ENCODE data around the gene FXR2. TPM values are rescaled to one million over a fixed set of nuclear protein-coding genes. Genes with fewer than 3 reads are reported as not detected.
"Not testable (repeated sequence)": the region's sequence is repeated elsewhere in the genome, so short reads cannot be mapped to it uniquely, and the experiment has no call there.

FXR2 gene
- polyA plus RNA-seq, 1 donor, result 38.3 TPM

DNA sequence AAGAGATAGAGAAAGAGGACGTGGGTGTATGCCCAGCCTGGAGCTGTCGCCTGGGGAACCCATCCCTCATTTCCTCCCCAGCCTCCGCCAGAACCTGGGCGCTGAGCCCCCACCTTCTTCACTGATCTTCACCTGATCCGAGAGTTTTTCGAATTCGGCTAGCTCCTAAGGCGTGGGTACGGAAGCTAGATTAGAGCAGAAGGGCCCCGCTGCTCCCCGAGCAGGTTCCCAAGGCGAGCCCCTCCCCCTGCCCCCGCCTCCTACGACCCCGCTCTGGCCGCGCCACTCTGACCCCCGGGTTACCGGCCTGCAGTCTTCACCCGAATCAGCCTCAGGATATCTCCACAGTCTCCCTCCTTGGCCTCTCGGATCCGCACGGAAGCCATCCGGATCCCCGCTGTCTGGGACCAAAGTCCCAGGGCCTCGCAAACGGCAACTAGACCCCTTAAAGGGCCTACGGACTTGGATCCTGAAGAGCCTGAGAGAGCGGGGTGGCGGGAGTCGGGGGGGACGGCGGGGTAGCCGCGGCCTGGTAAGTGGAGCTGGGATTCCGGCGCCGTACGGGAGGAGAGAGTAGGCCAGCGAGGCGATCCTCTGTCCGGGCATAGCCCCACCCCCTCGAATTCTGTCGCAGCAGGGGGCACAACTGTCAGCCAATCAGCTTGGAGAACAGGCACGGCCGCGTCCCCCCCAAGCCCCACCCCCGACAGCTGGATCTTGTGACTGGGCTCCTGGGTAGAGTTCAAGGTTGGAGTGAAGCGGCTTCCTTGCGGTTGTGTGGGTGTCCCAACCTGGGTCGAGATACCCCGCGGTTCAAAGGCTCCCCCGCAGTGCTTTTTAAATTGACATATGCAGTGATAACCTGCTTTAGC, 12.8 kb upstream of the FXR2 start, which contains the start of gene SAT2:
Gene SAT2 (minus strand): TSS at position 572 of the 872 bp plus-strand sequence. CDS start 186 bp downstream, at position 386.
- peak; percentile 94 for DNase-seq

- DNase-seq, result no peak
Observed at GRCh38 chr17:7626956-7627249, 12.2 kb upstream of the FXR2 start.

DNA sequence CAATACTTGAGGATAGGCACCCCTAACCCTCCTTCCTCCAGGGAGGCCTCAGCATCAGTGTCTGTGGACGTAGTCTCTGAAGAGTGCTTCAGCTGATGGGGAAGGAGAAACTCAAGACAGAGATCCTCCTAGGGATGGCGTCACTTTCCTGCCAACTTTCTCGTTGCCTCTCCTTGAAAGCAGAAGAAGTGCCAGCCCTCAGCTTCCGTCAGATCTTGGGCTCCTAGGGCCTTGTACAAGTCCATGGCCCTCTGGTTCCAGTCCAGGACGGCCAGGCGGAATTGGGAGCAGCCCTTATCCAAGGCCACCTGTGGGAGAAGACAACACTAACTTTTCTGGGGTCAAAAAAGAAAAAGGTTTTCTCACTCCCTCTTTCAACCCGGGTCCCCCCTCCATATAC, 11.6 kb upstream of the FXR2 start:
- DNase-seq, result no peak

- DNase-seq, result not testable (repeated sequence)
Observed at GRCh38 chr17:7625749-7626148, 11.1 kb upstream of the FXR2 start.

DNA sequence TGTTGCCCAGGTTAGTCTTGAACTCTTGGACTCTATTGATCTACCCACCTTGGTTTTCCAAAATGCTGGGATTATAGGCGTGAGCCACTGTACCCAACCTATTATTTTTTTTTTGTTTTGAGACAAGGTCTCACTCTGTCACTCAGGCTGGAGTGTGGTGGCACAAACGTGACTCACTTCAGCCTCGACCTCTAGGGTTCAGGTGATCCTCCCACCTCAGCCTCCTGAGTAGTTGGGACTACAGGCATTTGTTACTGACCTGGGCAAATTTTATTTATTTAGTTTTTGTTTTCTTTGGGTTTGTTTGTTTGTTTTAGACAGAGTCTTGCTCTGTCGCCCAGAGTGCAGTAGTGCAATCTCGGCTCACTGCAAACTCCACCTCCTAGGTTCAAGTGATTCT, 9.0 kb upstream of the FXR2 start:
- DNase-seq, result no peak

DNA sequence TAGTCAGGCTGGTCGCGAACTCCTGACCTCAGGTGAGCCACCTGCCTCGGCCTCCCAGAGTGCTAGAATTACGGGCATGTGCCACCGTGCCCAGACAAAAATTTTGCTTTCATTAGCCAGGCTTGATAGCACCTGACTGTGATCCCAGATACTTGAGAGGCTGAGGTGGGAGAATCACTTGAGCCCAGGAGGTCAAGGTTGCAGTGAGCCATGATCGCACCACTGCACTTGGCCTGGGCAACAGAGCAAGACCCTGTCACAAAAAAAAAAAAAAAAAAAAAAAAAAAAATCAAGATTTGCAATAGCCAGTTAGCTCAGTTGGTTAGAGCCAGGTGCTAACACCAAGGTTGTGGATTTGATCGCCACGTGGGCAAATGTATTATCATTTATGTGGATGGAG, 6.1 kb upstream of the FXR2 start:
- no peak for DNase-seq

DNA sequence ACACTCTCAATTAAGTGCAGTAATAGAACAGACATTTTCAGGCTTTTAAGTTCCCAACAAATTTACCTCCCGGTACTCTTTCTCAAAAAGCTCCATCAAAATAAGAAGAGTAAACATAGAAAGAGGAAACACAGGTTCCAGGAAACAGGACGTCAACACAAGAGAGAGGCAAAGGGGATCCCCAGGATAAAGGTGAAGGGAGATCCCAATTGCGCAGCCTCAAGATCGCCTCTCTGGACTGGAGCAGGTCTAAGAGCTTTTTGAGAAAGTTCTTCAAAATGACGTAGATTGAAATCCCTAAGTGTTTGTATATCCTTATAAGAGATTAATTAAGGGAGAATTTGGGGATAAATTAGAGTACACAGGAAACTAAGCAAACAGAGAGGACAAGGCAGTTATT, 3.9 kb upstream of the FXR2 start:
- no peak for DNase-seq

- DNase-seq, result no peak
Observed at GRCh38 chr17:7615265-7615747, 609 bp upstream of the FXR2 start.

DNA sequence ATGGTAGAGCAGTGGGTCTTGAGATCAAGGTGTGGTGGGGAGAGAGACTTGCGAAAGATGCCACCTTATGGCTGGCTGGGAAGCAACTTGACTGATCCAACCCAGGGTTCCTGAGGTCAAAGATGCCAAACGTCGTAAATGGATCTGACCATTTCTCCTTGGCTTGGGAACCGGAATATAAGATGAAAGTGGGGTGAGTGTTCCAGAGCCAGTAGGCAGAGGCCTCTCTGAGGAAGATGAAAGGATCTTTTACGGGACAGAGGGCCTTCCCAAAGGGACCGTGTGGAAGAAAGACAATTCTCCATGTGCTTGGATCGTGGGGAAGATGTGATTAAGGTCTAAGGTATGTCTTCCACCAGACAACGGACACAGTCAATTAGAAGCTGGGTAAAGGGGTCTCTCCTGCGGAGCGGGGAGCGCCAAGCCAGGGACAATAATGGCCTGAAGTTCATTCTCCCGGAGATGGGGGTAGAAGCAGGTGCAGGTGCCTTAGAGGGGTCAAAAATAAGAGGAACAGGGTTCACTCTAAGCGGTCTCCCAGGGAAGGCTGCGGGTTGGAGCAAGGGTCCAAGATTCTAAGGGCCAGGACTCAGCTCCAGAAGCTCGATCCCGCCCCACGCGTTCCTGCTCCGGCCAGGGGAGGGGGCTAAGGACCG, 800 bp downstream of the FXR2 start:
- DNase-seq, result no peak

- no peak for DNase-seq
Observed at GRCh38 chr17:7612294-7612640, 2.4 kb downstream of the FXR2 start.

DNA sequence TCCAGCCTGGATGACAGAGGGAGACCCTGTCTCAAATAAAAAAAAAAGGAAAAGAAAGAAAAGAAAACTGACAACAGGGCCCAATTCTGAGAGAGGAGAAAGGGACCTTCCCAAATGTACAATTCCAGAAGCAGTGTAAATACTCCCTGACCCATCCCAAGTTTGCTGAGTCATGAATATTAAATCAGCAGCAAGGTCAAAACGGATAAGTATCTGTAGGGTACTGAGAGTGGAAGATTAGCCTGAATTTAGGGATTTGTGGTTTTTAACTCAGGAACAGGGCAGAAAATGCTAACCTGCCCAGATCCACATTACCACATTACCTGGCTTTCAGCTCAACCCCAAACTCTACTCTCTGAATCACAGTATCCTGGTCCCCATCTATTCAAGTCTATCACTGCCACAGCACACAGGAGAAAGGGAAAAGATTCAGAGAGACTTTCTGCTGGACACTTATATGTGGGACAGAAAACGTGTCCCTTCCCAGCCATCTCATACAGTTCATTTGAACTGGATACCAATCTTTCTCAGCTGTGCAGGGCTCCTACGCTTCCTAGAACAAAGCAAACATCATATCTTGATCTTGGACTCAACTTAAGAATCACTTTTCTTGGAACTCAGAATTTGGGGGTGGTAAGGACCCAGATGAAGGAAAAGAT, 2.9 kb downstream of the FXR2 start:
- DNase-seq, result no peak

DNA sequence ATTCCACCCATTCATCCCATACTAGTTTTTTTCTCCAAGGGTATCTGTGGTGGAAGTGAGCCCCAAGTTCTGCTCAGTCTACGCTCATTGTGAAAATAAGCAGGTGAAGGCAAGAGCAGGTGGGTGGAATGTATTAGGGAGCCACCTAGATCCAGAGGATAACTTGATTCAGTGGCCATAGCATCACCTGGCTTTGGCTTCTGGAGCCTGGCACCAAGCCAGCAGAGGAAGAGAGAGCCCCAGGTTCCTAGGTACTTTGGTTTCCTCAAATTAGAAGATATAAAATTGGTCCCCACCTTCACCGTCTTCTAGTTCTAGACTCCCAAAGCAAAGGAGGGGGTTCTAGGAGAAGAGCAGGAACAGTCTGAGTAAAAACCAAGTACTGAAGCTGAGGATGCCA, 4.1 kb downstream of the FXR2 start:
- no peak for DNase-seq

- DNase-seq, result no peak
Observed at GRCh38 chr17:7606280-7606679, 8.4 kb downstream of the FXR2 start.

DNA sequence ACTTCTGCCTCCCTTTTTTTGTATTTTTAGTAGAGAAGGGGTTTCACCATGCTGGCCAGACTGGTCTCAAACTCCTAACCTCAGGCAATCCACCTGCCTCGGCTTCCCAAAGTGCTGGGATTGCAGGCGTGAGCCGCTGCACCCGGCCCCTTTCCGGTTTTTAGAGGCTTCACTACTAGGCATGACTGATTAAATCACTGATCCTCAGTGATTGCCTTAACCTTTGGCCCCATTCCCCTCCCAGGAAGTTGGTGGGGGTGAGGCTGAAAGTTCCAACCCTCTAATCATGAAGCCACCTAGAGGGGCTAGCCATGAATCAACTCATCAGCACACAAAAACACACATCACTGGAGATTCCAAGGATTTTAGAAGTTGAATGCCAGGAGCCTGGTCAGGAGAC, 17.1 kb downstream of the FXR2 start:
- not testable (repeated sequence) for DNase-seq

DNA sequence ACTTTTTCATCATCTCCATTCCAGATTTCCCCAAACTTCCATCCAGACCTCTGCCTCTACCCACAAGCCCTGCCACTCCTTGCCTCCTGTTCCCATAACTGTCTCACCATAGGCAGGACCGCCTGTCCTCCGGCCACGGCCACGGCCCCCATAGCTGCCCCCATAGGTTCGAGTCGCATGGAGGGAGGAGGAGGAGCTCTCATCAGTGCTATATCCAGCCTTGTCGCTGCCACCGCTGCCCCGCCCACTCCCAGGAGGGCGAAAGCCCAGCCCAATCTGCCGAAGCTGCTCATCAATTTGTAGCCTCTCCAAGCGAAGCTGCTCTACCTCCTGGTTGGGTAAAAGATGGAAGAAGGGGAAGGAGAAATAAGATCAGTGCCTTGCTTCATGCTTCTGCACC, 21.4 kb downstream of the FXR2 start:
- no peak for DNase-seq

- no peak for DNase-seq
Observed at GRCh38 chr17:7592422-7593021, 22.2 kb downstream of the FXR2 start.

DNA sequence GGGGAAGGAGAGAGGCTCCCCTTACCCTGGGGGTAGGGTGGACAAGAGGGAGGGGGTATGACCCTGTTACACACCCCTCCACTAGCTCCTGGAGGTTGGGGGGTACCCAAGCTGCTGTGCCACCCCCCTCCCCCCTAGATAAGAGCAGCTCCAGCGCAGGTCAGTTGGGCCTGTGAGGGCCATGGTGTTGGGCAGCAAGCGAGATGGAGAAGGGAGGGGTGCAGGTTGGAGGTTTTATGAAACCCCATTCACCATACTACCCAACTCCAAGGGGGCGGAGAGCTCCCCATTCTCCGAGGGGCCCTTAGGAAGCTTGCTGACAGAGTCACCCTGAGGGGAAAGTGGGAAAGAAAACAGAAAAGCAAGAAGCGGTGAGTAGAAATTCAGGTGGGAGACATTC, 23.1 kb downstream of the FXR2 start:
- no peak for DNase-seq

GRCh38 chr17:7590743-7591142, 24.0 kb downstream of the FXR2 start:
- DNase-seq, result no peak

DNA sequence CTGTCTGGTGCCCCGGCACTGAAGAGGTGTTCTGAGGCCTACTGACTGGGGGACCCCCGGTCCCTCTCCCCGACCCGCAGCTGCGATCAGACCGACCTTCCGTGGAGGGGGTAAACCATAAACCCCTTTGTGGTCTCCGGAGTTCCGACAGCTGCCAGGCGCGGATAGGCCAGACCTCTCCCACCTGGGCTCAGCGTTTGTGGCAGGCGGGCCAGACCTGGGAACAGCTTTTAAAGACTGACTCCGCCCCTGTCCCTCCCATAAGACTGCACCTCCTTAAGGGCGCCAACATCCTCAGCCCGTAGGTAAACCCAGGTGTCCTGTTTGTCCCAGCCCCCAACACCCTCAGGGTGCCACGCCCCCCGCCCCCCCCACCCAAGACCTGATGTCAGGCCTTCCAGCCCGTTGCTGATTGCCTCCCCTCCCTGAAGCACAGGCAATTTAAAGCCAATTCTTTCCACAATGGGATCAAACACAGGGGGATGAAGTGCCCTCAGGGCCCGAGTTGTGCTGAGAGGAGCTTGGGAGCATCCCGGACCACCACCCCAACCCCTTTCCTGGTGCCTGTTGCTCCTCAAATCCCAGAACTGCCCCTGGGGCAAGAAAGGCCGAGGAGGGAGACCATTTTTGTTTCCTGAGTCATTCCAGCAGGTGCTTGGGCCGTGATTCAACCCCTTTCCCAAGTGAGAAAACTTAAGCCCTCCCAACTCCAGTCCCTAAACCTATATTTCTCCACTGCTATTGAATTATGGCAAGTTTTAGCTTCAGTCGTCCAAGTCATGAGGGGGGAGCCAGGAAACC, 24.6 kb downstream of the FXR2 start, which contains the start of gene SOX15:
Gene SOX15 (minus strand): TSS at position 204 of the 801 bp plus-strand sequence. CDS start 418 bp downstream, outside the sequence.
- DNase-seq, result no peak

DNA sequence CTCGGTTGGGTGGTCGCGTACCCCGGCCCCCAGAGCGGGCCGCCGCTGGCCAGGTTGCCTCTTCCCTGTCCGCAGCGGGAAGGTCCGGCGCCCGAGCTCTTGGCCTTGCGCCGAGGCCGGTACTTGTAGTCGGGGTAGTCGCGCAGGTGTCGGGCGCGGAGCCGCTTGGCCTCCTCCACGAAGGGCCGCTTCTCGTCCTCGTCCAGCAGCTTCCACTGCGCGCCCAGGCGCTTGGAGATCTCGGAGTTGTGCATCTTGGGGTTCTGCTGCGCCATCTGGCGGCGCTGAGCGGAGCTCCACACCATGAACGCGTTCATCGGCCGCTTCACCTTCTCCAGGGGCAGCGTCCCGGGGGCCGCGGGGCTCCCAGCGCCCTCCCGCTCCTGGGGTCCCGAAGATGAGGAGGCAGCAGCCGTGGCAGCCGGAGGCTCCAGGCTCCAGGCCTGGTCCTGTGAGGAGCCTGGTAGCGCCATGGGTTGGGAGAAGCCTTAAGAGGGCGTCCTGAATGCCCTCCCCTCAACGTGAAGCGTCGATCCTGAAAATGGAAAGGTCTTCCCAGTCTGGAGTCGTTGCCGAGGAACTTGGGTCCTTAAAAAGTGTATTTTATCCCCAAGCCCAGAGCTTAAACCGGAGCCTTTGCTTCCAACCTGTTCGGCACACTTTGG, 25.4 kb downstream of the FXR2 start:
- DNase-seq, result peak; percentile 92

- DNase-seq, result no peak
Observed at GRCh38 chr17:7588553-7589203, 26.0 kb downstream of the FXR2 start.

Measured in hindlimb muscle (tissue), 1 donor.